Upper lobe of right lung (tissue), 1 donor: ENCODE results near the gene MET. TPM values are rescaled to one million over a fixed set of nuclear protein-coding genes. Genes with fewer than 3 reads are reported as not detected.
"Not testable (repeated sequence)": the region's sequence is repeated elsewhere in the genome, so short reads cannot be mapped to it uniquely, and the experiment has no call there.

ENCODE experiments used
- ATAC-seq: fragments of 200-7000 bp; cut with Tn5 transposase; one replicate; pipeline ENCODE4 v1.9.1; 2020; ENCODE audit warnings: mild to moderate bottlenecking, moderate library complexity
- DNase-seq: peaks from one replicate; pipeline ENCODE4 v3.0.0-alpha.2; 2020
- H3K27ac ChIP-seq: fragments of 200-600 bp; one replicate; pipeline ENCODE4 v1.8.0; 2022
- H3K27me3 ChIP-seq: fragments of 200-600 bp; one replicate; pipeline ENCODE4 v1.8.0; 2022; ENCODE audit warnings: mild to moderate bottlenecking
- H3K36me3 ChIP-seq: fragments of 200-600 bp; one replicate; pipeline ENCODE4 v1.8.0; 2022
- H3K4me1 ChIP-seq: fragments of 200-600 bp; one replicate; pipeline ENCODE4 v1.8.0; 2022
- H3K4me3 ChIP-seq: fragments of 200-600 bp; one replicate; pipeline ENCODE4 v1.8.0; 2022; ENCODE audit warnings: mild to moderate bottlenecking
- H3K9me3 ChIP-seq: fragments of 200-600 bp; one replicate; pipeline ENCODE4 v1.8.0; 2022
- CTCF ChIP-seq: fragments of 200-600 bp; IDR thresholded peaks from one replicate; pipeline ENCODE4 v1.8.0; 2022; ENCODE audit warnings: antibody characterized with exemption
- intact Hi-C: fragments of 100-400 bp; cut with DNase I; formaldehyde crosslinking; loops from one replicate; pipeline ENCODE4 v1.11.0; 2022
- total RNA-seq: library from RNA; stranded (reverse); fragmentation: NEBNext Ultra II Directional; extraction: Animal tissue kit (Norgen Biotek cat#: 25700); gene quantifications from one replicate; pipeline ENCODE4 v1.2.1, GENCODE V29; 2021
- donor health status: DM: no; HTN: yes; CAD: no; lungs with severe emphysema.

Gene MET
- total RNA-seq, 1 donor from 2014 or later = 69.6 TPM

DNA sequence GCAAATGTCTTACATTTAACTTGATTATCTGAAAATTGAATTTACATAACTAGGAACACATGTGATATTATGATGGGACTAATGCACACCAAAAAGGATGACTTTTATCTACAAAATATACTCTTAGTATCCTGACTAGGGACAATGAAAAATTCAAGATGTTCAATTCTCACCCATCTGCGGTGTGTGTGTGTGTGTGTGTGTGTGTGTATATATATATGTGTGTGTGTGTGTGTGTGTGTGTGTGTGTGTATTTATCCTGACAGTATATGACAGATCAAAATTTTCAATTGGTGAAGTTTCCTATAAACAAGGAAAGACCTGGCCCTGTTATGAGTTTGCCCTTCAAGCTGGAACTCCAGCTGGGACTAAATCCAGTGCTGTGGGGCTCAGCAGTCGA, 40.3 kb upstream of the MET start:
- ATAC-seq (no peak), DNase-seq (no peak)
- Histone ChIP-seq H3K4me1 (no peaks in the 10 kb centered on the region), H3K36me3 (no peaks in the 10 kb centered on the region), H3K4me3 (no peak overlapping the region), H3K27ac (no peak overlapping the region), H3K9me3 (no peaks in the 10 kb centered on the region), H3K27me3 (no peaks in the 10 kb centered on the region)
- intact Hi-C loops = no loop called here
- no peak for TF ChIP-seq CTCF

DNA sequence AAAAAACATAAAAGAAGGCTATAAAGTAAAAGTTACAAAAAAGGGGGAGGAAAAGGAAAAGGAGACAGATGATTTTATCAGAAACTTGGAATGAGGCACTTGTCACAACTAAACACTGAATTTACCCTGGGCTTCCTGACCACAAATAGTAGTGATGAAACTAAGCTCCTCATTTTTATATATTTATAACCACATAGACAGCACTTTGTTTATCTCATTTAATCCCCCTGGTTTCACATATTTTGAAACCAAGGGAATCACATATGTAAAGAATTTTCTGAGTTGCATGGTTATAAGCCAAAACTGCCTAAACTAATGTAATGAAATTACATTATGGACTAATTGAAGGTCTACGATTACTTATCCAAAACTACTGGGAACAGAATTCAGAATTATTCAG, 39.6 kb upstream of the MET start:
- Histone ChIP-seq H3K4me3 (no peak overlapping the region), H3K27ac (no peak overlapping the region)

DNA sequence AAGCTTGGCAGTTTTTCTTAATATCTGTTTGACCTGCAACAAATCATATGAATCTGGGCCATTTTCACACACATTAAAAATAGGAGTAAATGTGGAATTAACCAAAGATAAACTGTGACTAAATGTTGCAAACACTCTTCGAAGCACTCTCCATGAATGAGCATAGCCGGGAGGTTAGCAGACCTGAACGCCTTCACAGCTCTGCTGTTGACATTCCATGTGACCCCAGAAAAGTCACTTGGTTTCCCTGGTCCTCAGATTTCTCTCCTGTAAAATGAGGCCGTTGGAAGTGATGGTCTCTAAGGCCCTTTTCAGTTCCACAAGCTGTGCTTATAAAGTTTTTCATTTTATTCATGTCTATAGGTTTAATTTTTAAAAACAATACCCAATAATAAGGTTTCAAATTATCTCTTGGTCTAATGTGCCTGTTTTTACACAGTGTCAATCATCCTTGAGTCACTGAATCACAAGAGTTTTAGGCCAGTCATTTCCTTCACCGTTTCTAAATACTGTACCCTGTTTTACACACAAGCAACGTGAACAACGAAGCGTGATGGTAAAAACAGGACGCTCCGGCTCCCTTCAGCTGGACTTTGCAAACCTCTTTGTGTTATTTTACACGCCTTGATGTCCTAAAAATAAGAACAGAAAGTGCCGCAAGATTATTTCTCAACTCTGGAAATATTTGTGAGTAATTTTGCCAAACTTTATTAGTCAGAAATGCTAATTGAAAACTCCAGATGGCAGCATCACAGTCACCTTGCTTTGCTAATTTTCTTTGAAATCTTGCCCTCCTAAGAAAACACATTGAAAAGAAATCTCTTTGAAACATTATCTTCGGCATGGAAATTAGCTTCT, 38.6 kb upstream of the MET start:
- DNase-seq = no peak
- Histone ChIP-seq H3K4me1 (no peaks in the 10 kb centered on the region), H3K27ac (peak overlapping the region; percentile 18), H3K27me3 (no peaks in the 10 kb centered on the region), H3K36me3 (no peaks in the 10 kb centered on the region), H3K4me3 (no peak overlapping the region), H3K9me3 (no peaks in the 10 kb centered on the region)
- no peak for TF ChIP-seq CTCF
- peak; percentile 74 for ATAC-seq
- intact Hi-C loops = no loop called here

More for the DNA sequence above, 39.6 kb upstream of the MET start:
- no peaks in the 10 kb centered on the region for H3K36me3 ChIP-seq
- H3K9me3 ChIP-seq = no peaks in the 10 kb centered on the region
- DNase-seq (no peak), ATAC-seq (no peak)
- no peak for TF ChIP-seq CTCF
- H3K4me1 ChIP-seq = no peaks in the 10 kb centered on the region
- intact Hi-C loops = no loop called here
- no peaks in the 10 kb centered on the region for H3K27me3 ChIP-seq

DNA sequence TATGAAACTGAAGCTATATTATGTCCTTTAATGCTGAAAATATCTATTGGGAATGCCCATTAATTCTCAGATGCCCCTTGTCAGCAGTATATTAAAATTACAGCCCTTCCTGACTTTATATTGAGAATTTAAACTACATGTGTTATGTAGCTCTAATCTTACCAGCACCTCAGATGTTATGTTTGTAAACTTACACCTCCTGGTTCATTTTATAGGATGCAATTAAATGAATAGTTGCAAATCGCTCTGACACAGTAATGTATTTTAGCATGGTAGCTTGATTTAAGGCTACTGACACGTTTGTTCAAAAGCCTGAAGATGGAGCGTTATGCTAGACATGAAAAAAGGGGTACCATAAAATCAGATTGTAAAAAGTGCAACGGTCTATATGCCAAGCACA, 35.0 kb upstream of the MET start:
- no peak overlapping the region for H3K27ac ChIP-seq
- intact Hi-C loops = no loop called here
- no peak overlapping the region for H3K4me3 ChIP-seq
- no peaks in the 10 kb centered on the region for H3K4me1 ChIP-seq
- no peak for ATAC-seq
- no peaks in the 10 kb centered on the region for H3K27me3 ChIP-seq
- no peak for DNase-seq
- no peak for TF ChIP-seq CTCF
- H3K9me3 ChIP-seq = no peaks in the 10 kb centered on the region
- H3K36me3 ChIP-seq = no peaks in the 10 kb centered on the region

DNA sequence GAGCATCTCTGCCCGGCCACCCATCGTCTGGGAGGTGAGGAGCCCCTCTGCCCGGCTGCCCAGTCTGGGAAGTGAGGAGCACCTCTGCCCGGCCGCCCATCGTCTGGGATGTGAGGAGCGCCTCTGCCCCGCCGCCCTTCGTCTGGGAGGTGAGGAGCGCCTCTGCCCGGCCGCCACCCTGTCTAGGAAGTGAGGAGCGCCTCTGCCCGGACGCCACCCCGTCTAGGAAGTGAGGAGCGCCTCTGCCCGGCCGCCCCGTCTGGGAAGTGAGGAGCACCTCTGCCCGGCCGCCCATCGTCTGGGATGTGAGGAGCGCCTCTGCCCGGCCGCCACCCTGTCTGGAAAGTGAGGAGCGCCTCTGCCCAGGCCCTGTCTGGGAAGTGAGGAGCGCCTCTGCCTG, 33.4 kb upstream of the MET start:
- ATAC-seq, DNase-seq, H3K36me3 ChIP-seq, intact Hi-C loops, H3K27ac ChIP-seq, H3K9me3 ChIP-seq, H3K4me1 ChIP-seq, H3K4me3 ChIP-seq, H3K27me3 ChIP-seq: not testable (repeated sequence)

- intact Hi-C loops = no loop called here
- Histone ChIP-seq H3K27me3 (no peaks in the 10 kb centered on the region), H3K4me3 (no peak overlapping the region), H3K9me3 (no peaks in the 10 kb centered on the region), H3K27ac (no peak overlapping the region), H3K4me1 (no peaks in the 10 kb centered on the region), H3K36me3 (no peaks in the 10 kb centered on the region)
- no peak for ATAC-seq
- TF ChIP-seq CTCF = no peak
- DNase-seq = no peak
Measured at GRCh38 chr7:116641551-116642153, 30.3 kb upstream of the MET start.

DNA sequence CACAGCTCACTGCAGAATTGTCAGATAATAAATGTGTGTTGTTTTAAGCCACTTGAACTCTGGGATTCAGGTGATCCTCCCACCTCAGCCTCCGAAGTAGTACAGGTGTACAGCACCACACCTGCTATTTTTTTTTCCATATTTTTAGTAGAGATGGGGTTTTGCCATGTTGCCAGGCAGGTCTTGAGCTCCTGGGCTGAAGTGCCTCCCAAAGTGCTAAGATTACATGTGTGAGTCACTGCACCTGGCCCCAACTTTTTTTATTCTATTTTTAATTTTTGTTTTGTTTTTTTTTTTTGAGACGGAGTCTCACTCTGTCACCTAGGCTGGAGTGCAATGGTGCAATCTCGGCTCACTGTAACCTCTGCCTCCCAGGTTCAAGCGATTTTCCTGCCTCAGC, 28.8 kb upstream of the MET start:
- H3K27me3 ChIP-seq, DNase-seq, intact Hi-C loops, H3K4me1 ChIP-seq, ATAC-seq, H3K36me3 ChIP-seq, H3K27ac ChIP-seq, H3K9me3 ChIP-seq, H3K4me3 ChIP-seq: not testable (repeated sequence)
